GM19238 (cell line): ENCODE results near the gene PNMA8C.
"Not testable (repeated sequence)": the region's sequence is repeated elsewhere in the genome, so short reads cannot be mapped to it uniquely, and the experiment has no call there.

Experiments
- DNase-seq: peaks from one replicate; pipeline ENCODE4 v3.0.0; 2011; ENCODE audit warnings: low spot score; ENCODE audit not compliant: insufficient read length

Gene PNMA8C

GRCh38 chr19:46447824-46448223 is 19.1 kb upstream of the PNMA8C start:
- no peak for DNase-seq

- DNase-seq = no peak
Observed at GRCh38 chr19:46447006-46447405, 18.3 kb upstream of the PNMA8C start.

GRCh38 chr19:46446021-46446420 is 17.3 kb upstream of the PNMA8C start:
- no peak for DNase-seq

GRCh38 chr19:46442808-46443450 is 14.2 kb upstream of the PNMA8C start:
- no peak for DNase-seq

- DNase-seq = no peak
Observed at GRCh38 chr19:46441866-46442265, 13.1 kb upstream of the PNMA8C start.

GRCh38 chr19:46435689-46436088 is 7.0 kb upstream of the PNMA8C start:
- DNase-seq = not testable (repeated sequence)

GRCh38 chr19:46435009-46435408 is 6.3 kb upstream of the PNMA8C start:
- no peak for DNase-seq

GRCh38 chr19:46433470-46433869 is 4.7 kb upstream of the PNMA8C start:
- DNase-seq = not testable (repeated sequence)

- no peak for DNase-seq
Observed at GRCh38 chr19:46431824-46432223, 3.1 kb upstream of the PNMA8C start.

GRCh38 chr19:46429999-46430398 is 1.3 kb upstream of the PNMA8C start:
- DNase-seq = no peak

GRCh38 chr19:46427518-46428045 is 1.2 kb downstream of the PNMA8C start:
- DNase-seq = no peak

- DNase-seq = no peak
Observed at GRCh38 chr19:46426506-46427162, 2.1 kb downstream of the PNMA8C start.

- no peak for DNase-seq
Observed at GRCh38 chr19:46426035-46426505, 2.7 kb downstream of the PNMA8C start.

GRCh38 chr19:46423188-46423587 is 5.5 kb downstream of the PNMA8C start:
- no peak for DNase-seq

GRCh38 chr19:46422344-46422743 is 6.4 kb downstream of the PNMA8C start:
- DNase-seq = no peak

GRCh38 chr19:46420056-46420455 is 8.7 kb downstream of the PNMA8C start:
- DNase-seq = no peak

- DNase-seq = not testable (repeated sequence)
Observed at GRCh38 chr19:46415804-46416709, 12.7 kb downstream of the PNMA8C start.

- not testable (repeated sequence) for DNase-seq
Observed at GRCh38 chr19:46414899-46415298, 13.8 kb downstream of the PNMA8C start.

- DNase-seq = no peak
Observed at GRCh38 chr19:46413262-46414031, 15.3 kb downstream of the PNMA8C start, which contains the start of gene CCDC8. TSS of gene CCDC8 (minus strand) at chr19:46413564. CDS start at chr19:46412810, 754 bp downstream.

- no peak for DNase-seq
Observed at GRCh38 chr19:46412650-46413261, 16.0 kb downstream of the PNMA8C start.
